GM19468 (cell line): Measurements from ENCODE around the gene AJM1.
"Not testable (repeated sequence)": the region's sequence is repeated elsewhere in the genome, so short reads cannot be mapped to it uniquely, and the experiment has no call there.

Experiments
- ATAC-seq: cut with Tn5 transposase; IDR thresholded peaks from one replicate; pipeline ENCODE4 v1.9.1; 2021; ENCODE audit warnings: mild to moderate bottlenecking, moderate library complexity, moderate number of reproducible peaks; ENCODE audit not compliant: unreplicated experiment; ENCODE audit errors: extremely low read depth

Gene AJM1

DNA sequence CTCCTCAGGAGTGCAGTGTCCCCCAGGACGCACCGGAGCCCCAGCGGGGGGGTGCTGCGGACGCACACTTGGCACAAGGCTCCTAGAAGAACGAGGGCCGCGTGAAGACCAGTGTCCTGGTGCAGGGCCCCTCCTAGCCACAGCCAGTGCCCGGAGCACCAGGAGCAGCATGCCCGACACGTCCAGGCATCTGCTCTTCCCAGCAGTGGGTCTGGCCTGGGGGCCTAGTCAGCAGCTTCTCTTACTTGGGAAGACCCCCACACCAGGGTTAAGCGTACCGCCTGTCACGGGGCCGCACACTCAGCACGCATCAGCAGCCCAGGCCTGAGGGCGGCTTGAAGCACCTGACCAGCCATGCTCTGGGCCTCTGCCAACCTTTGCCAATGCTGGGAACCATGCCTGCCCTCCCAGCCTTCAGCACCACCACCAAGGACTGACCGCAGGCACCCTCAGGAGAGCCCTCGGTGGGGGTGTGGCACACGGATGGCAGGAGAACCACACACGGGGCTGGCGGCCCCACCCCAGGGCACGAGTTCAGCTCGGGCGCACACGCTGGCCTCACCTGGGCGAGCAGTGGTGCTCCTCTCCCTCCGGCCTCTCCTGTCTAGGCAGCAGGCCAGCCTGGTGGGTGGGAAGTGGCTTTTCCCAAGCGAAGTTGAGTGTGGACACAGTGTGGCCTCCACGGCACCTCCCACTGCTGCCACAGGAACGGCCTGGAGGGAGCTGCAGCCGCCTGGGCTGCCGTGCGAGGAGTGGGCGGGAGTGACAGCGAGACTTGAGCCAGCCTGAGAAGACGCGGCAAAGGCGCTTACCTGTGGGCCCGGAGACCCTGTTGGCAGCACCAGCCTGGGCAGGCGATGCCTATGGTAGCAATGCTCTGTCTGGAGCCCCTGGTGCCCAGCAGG, 12.0 kb upstream of the AJM1 start:
- ATAC-seq, result no peak

DNA sequence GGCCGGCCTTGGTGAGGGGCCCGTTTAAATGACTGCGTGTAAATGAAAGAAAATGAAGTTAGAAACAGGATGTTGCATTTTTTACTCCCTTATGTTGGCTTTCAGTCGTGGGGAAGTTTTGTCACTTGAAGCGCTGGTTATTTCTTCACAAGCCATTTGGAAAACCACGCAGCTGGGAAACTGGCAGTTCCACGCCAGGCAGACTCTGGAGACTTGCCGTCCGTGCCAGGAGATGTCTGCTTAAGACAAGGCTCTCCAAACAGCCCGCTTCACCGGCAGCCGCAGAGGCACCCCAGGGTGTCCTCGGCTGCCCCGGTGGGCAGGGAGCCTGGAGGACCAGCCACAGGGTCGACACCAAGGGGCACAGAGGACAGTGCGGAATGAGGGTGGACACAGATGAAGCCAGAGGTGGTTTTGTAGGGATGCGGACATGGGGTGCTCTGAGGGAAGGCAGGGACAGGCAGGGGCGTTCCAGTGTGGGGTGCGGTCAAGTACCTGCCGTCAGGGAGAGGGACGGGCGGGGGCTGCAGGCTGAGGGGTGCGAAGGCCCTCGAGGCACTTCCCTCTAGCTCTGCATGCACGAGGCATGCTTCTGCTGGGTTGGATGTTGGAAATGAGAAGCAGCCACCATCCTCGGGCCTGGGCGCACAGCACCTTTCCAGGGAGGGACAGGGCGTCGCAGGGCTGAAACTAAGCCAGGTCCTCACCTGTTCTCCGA, 11.1 kb upstream of the AJM1 start:
- no peak for ATAC-seq

DNA sequence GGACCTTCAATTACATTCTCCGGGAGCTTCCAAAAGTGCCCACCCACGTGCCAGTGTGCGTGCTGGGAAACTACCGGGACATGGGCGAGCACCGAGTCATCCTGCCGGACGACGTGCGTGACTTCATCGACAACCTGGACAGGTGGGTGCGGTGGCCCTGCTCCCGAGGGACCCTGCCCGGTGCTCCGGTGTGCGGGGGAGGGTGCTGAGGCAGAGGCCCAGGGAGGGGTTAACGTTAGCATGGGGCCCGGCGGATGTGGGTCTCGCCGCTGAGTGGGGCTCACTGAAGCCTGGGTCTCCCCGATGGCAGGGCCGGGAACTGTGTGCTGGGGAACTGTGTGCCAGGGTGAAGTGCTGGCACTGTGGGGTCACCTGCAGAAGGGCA, 10.6 kb upstream of the AJM1 start:
- no peak for ATAC-seq

DNA sequence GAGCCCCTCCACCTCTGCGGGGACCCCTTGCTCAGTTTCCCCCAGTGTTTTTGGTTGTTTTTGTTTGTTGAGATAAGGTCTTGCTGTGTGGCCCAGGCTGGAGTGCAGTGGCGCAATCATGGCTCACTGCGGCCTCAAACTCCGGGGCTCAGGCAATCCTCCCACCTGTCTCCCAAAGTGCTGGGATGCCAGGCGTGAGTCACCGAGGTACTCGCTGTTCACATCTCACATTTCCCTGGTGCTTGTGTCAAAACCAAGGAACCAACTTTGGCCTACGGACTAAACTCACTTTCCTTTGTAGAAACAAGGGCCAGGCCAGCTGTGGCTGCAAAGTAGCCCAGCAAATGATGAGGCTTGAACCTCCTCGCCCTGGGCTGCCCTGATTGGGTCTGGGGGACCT, 9.7 kb upstream of the AJM1 start:
- no peak for ATAC-seq

DNA sequence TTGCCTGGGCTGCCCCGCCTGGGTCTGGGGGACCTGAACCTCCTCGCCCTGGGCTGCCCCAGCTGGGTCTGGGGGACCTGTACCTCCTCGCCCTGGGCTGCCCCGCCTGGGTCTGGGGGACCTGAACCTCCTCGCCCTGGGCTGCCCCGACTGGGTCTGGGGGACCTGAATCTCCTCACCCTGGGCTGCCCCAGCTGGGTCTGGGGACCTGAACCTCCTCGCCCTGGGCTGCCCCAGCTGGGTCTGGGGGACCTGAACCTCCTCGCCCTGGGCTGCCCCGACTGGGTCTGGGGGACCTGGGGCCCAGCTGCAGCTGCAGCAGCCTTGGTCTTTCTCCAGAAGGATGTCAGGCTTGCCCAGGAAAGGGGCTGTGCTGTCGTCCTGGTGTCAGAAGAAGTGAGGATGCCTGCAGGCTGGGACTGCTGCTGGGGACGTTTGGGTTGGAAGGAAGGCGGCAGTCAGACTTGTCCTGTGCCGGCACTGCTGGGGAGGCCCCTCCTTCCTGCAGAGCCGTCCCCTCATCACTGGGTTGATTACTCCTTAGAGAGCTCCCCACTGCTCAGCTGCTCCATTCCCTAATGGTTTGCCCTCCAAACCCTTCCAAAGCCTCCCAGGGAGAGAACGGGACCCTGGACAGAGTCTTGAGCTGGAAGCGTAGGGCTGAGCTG, 8.8 kb upstream of the AJM1 start:
- ATAC-seq, result not testable (repeated sequence)

DNA sequence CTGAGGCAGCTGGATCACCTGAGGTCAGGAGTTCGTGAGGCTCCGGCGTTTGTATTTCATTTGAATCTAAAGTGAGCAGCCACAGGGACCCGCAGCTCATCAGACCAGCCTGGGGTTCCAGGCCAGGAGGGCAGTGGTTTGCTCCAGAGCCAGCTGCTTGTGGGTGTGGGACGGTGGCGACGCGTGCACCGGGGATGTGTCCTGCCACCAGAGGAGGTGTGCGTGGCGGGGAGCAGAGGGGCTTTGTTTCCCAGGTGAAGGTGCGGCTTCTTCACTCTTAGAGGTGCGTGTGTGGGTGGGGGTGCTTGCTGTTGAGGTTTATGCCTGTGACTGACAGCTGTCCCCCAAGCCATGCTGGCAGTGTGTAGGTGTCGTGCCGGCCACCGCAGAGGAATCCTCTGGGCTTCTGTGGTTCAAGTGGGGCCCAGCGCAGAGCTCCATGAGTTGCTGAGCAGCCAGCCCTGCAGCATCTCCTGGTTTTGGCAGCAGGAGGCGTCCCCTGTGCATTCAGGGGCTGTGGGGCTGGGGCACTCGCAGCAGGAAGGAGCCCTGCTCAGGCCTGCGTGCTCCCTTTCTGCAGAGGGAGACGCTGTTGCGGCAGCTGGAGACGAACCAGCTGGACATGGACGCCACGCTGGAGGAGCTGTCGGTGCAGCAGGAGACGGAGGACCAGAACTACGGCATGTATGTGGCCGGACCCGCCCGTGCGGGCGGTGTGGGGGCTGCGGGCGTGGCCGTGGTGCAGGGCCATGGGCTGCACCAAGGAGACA, 6.9 kb upstream of the AJM1 start:
- no peak for ATAC-seq

DNA sequence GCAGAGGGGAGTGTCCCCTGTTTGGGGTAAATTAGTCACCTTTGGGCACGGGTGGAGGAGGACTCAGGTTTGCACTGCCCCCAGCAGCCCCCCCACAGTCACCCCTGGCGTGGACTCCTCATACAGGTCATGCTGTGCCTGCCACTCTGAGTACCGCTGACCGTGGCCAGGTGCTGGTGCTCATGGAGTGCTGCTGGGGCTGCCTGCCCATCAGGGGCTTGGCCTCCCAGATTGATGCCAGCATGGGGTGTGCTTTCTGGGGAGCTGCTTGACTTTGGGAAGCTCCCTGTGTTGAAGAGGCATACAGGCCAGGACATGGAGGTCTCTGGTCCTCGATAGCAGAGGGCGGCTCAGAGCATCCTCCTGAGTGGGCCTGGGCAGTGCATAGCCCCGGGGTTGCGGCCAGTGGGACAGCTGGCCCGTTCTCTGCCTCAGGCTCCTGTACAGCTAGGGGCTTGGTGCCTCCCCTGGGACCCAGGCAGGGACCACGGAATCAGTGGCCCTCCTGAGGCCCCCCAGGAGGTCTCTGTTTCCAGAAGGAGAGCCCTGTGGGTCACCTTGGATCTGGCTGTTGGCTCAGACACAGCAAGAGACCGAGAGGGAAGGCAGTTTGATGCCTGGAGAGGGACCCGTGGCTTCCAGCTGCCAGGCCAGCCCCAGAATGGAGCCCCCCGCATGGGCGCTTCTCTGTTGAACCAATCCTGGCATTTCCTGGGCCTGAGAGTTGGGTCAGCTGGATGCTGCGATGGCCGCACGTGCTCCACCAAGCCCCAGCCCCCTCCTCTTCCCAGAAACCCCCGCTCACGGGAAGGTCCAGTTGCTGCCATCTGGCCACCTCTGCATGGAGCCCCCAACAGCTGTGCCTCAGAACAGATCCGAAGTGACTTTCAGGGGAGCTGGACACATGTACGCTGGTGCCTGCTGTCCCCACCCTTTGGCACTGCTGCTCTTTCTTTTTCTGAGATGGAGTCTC, 6.1 kb upstream of the AJM1 start:
- ATAC-seq, result no peak

DNA sequence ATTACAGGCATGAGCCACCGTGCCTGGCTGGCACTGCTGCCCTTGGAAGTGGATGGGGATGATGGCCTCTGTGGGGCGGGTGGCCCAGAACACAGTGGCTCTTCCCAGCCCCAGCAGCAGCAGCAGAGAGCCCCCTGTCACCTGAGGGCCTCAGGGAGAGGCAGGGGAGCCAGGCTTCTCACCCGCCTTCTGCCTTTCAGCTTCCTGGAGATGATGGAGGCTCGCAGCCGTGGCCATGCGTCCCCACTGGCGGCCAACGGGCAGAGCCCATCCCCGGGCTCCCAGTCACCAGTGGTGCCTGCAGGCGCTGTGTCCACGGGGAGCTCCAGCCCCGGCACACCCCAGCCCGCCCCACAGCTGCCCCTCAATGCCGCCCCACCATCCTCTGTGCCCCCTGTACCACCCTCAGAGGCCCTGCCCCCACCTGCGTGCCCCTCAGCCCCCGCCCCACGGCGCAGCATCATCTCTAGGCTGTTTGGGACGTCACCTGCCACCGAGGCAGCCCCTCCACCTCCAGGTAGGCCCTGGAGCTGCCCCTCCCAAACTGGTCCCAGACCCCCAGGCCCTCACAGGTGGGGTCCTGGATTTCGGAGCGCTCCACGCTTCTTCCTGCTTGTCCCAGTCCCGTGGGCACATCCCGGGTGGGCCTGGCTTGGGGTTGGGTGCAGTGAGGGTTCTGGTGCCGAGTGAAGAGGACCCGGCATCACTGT, 5.0 kb upstream of the AJM1 start:
- no peak for ATAC-seq

DNA sequence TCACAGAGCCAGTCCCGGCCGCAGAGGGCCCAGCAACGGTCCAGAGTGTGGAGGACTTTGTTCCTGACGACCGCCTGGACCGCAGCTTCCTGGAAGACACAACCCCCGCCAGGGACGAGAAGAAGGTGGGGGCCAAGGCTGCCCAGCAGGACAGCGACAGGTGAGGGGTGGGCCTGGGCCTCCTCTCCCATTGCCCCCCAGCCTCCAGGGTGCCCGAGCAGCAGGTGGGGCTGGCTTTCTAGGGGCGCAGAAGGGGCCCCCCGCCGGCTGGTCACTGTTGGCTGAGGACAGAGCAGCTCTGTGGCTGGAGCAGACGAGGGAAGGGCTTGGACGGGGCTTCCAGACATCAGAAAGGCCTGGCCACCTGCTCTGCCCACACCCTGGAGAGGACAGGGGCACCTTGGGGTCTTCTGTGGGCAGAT, 4.4 kb upstream of the AJM1 start:
- not testable (repeated sequence) for ATAC-seq

DNA sequence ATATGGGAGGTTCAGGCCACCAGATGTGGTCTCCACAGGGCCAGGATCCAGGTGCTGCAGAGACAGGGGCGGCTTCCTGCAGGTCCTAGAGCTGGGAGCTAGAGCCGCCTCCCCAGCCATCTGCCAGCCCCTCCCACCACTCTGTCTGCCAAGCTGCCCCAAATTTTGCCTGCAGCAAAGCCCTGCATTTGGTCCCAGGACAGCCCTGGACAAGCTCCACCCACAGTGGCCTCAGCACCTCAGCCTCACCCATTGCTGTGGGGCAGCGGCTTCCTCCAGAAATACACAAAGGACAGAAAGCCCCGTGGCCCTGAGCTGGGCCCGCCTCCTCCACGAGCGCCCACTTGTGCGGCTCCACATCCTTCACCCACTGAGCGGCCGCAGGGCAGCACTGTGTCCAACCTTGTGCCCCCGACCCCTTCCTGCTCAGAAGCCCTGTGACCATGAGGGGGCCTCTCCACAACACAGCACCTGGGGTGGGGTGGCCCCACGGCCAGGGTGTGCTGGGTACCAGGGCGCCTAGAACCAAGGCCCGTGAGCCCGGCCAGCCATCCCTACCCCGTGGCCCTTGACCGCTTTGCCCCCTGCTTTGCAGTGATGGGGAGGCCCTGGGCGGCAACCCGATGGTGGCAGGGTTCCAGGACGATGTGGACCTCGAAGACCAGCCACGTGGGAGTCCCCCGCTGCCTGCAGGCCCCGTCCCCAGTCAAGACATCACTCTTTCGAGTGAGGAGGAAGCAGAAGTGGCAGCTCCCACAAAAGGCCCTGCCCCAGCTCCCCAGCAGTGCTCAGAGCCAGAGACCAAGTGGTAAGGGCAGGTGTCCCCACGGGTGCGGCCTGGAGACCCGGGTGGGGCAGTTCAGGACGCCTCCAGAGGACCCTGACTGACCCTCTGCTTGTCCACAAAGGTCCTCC, 3.7 kb upstream of the AJM1 start:
- no peak for ATAC-seq

DNA sequence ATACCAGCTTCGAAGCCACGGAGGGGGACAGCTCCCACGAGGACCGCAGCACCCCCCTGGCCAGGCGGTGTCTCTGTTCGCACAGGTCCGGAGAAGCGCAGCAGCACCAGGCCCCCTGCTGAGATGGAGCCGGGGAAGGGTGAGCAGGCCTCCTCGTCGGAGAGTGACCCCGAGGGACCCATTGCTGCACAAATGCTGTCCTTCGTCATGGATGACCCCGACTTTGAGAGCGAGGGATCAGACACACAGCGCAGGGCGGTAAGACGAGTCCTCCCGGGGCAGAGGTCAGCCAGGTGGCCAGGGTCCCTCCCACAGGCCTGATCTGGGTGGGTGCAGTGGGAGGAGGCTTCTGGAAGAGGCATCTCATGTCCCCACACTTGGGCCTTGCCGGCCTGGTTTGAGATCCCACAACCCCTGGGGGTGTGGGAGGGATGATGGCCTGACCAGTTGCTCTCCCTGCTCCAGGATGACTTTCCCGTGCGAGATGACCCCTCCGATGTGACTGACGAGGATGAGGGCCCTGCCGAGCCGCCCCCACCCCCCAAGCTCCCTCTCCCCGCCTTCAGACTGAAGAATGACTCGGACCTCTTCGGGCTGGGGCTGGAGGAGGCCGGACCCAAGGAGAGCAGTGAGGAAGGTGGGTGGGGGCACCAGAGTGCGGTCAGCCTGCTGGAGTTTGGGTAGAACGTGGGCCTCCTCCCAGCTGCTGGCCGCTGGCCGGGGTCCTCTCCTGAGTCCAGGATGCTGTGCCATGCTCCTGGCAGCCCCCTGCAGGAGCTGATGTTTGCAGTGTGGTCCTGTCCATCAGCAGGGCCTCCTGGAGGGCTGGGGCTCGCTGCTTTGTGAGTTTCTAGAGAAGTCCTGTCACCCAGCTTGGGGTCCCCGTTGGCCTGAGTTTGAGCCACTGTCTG, 2.8 kb upstream of the AJM1 start:
- no peak for ATAC-seq

DNA sequence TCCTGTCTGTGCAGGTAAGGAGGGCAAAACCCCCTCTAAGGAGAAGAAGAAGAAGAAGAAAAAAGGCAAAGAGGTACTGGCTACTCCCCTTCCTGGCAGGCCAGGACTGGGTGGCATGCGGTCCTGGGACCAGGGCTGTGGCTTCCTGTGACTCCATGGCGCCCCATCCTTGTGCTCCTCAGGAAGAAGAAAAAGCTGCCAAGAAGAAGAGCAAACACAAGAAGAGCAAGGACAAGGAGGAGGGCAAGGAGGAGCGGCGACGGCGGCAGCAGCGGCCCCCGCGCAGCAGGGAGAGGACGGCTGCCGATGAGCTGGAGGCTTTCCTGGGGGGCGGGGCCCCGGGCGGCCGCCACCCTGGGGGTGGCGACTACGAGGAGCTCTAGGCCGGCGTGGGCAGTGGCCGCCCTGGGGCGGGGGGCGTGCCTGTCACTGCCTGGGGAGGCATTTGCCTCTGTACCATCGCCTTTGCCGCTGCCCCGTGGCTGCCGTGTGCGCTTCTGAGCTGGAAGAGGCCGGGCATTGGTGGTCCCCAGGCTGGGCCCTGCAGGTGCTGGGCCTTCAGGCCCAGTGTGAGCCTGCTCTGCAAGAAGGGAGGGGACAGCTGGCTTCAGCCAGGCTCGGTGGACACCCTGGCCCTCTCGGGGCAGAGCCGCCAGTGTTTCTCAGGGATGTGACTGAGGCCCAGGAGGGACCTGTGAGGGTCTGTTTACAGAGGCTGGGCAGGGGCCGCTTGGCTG, 2.0 kb upstream of the AJM1 start:
- no peak for ATAC-seq

DNA sequence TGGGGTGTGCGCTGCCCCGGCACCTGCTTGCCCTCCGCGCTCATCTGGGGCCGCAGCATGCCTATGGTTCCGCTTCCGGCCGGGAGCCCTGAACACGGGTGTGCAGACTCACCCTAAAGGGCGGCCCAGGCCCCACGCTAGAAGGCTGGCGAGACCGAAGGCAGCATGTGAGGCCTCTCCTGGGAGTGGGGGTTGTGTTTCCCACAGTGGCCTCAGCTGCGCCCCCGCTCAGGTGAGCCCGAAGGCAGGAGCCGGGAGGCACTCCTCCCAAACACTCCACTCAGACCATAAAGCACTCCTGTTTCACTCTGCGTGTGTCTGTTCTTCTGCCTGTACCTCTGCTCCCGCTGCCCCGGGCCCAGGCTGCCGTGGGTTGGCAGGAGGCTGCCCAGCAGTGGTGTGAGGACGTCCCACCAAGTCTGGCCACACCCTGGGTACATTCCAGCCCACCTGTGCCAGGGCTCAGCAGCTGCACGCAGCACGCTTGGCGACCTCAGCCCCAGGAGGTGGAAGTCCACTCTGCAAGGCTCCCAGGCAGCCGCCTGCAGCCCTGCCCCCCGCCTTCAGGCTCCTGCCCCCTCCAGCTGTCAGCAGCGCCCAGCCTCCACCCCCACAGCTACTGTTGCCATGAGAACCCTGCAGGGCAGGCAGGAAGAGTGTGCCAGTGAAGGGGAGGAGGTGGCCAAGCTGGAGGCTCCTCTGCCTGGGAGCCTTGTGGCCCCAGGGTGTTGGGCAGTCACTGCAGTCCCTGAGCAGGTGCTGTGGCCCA, 1.2 kb upstream of the AJM1 start:
- no peak for ATAC-seq

DNA sequence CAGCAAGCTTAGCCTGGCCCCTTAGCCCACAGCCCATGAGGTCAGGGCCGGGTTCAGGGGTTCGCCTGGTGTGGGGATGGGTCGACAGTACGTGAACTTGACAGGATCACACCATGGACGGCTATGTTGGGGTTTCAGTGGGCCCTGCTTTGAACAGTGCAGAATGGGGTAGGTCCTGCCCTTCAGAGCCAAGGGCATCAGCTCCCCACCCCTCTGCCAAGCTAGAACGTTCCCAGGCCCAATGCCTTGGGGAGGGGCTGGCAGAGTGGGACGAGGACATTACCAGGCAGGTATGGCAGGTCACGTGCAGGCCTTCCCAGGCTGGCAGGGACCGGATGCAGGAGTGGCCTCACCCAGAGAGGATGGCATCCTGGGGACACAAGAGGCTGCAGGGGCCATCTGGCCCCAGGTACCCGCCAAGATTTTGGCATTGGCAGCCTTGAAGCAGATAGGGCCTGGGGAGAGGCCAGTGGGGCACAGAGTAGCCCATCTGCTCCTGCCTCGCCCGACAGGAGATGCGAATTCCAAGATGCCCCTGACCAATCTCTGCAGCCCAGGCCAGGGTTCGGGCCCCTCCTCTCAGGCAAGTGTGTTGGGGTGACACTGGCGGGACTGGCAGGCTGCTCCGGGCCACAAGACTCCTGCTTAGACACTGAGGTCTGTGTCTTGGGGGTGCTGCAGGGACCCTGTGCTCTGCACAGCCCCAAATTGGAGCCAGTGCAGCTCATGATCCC, 465 bp upstream of the AJM1 start:
- ATAC-seq, result not testable (repeated sequence)
